BLaER1 (cell line): ENCODE data around the gene UCHL3.

Experiments
- H3K27ac ChIP-seq: shearing (Covaris generic); formaldehyde crosslinking; 2 replicates; pipeline ENCODE4 v1.8.1; 2022
- H3K27me3 ChIP-seq: shearing (Covaris generic); formaldehyde crosslinking; 2 replicates; pipeline ENCODE4 v1.8.1; 2022
- H3K36me3 ChIP-seq: shearing (Covaris generic); formaldehyde crosslinking; 2 replicates; pipeline ENCODE4 v1.8.1; 2022
- H3K4me1 ChIP-seq: shearing (Covaris generic); formaldehyde crosslinking; 2 replicates; pipeline ENCODE4 v1.8.1; 2022
- H3K4me2 ChIP-seq: shearing (Covaris generic); formaldehyde crosslinking; 2 replicates; pipeline ENCODE4 v1.8.1; 2022
- H3K4me3 ChIP-seq: shearing (Covaris generic); formaldehyde crosslinking; 2 replicates; pipeline ENCODE4 v1.8.1; 2022
- H3K9ac ChIP-seq: shearing (Covaris generic); formaldehyde crosslinking; 2 replicates; pipeline ENCODE4 v1.8.1; 2022
- H3K9me3 ChIP-seq: shearing (Covaris generic); formaldehyde crosslinking; 2 replicates; pipeline ENCODE4 v1.8.1; 2022
- H4K20me1 ChIP-seq: shearing (Covaris generic); formaldehyde crosslinking; 2 replicates; pipeline ENCODE4 v1.8.1; 2022
- Cebpa-rat ChIP-seq: shearing (Covaris generic); IDR thresholded peaks from 2 replicates; pipeline ENCODE4 v1.8.1; 2022

UCHL3 gene

DNA sequence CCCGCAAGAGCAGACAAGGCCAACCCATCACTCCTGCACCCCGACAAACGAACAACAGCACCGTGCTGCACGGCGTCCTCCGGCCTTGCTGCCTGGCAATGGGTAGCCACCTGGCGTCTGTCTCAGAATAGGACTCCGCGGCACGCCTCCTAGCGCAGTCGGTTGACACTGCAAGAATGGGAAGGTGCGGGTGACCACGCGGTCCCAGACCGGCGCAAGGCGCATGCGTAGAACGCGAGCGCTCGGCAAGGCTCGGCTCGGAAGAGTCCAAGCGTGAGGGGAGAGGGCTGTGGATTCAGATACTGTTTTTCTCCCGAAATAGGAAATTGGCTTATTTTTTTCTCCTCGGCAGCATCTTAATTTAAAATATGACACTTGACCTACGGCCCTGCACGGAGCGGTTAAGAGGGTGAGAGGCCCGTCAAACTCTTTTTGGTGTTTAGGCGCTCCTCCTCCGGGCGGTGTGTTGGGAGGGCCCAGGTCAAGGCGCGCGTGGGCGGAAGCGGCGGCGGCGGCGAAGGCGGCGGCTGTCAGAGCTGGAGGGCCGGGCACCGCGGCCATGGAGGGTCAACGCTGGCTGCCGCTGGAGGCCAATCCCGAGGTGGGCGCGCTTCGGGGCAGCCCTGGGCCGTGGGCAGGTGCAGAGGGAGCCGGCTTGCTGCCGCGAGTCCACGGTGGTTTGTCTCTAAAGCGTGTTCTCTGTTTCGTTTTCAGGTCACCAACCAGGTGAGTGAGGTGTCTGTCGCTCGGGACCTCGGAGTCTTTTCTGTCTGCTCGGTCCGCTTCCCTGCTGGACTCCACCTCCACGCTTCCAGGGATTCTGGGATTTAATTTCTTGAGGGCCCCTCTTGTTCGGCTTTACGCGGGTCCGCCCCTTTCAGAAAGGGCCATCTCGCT is at the start of gene UCHL3:
UCHL3 (plus strand) TSS at position 530 of the 897 bp plus-strand sequence; CDS start at position 560, 30 bp downstream.
- TF ChIP-seq Cebpa-rat, result no peak
- Histone ChIP-seq H3K9ac (peak within 1 kb of the TSS; percentile 97), H3K36me3 (peaks cover 12% of the 10 kb centered on the region)

GRCh38 chr13:75505327-75505726 is 44.3 kb upstream of the UCHL3 start:
- H3K27me3 ChIP-seq, result no peaks in the 10 kb centered on the region
- H3K4me1 ChIP-seq, result peaks cover 57% of the 10 kb centered on the region
- H3K9ac ChIP-seq, result no peak overlapping the region
- no peak for TF ChIP-seq Cebpa-rat
- H3K4me3 ChIP-seq, result no peak overlapping the region
- H3K9me3 ChIP-seq, result peaks cover 14% of the 10 kb centered on the region
- H4K20me1 ChIP-seq, result no peaks in the 10 kb centered on the region
- no peak overlapping the region for H3K27ac ChIP-seq
- peak overlapping the region; percentile 10; the same call in 1 of the 2 replicates for H3K4me2 ChIP-seq
- no peaks in the 10 kb centered on the region for H3K36me3 ChIP-seq

More for the DNA sequence above, at the start of gene UCHL3:
- peaks cover 10% of the 10 kb centered on the region; the same call in 1 of the 2 replicates for H4K20me1 ChIP-seq
- H3K27me3 ChIP-seq, result no peaks in the 10 kb centered on the region
- no peaks in the 10 kb centered on the region for H3K9me3 ChIP-seq
- H3K4me1 ChIP-seq, result peaks cover 19% of the 10 kb centered on the region
- H3K4me3 ChIP-seq, result peak within 1 kb of the TSS; percentile 92
- peak within 1 kb of the TSS; percentile 98 for H3K27ac ChIP-seq
- H3K4me2 ChIP-seq, result peak within 1 kb of the TSS; percentile 82

- Histone ChIP-seq H3K4me1 (peaks cover 63% of the 10 kb centered on the region), H3K9me3 (peaks cover 14% of the 10 kb centered on the region), H4K20me1 (no peaks in the 10 kb centered on the region), H3K4me2 (no peak overlapping the region), H3K27me3 (no peaks in the 10 kb centered on the region), H3K36me3 (no peaks in the 10 kb centered on the region), H3K9ac (no peak overlapping the region), H3K27ac (no peak overlapping the region), H3K4me3 (no peak overlapping the region)
- TF ChIP-seq Cebpa-rat, result no peak
Measured at GRCh38 chr13:75506018-75506417, 43.6 kb upstream of the UCHL3 start.

- H3K27ac ChIP-seq, result peak overlapping the region; percentile 64
- peaks cover 72% of the 10 kb centered on the region for H3K4me1 ChIP-seq
- peaks cover 14% of the 10 kb centered on the region for H3K9me3 ChIP-seq
- no peaks in the 10 kb centered on the region for H3K27me3 ChIP-seq
- peak; percentile 64 for TF ChIP-seq Cebpa-rat
- H4K20me1 ChIP-seq, result no peaks in the 10 kb centered on the region
- H3K4me2 ChIP-seq, result peak overlapping the region; percentile 67
- H3K4me3 ChIP-seq, result peak overlapping the region; percentile 23
- no peaks in the 10 kb centered on the region for H3K36me3 ChIP-seq
- no peak overlapping the region for H3K9ac ChIP-seq
Measured at GRCh38 chr13:75507027-75508001, 42.3 kb upstream of the UCHL3 start.

DNA sequence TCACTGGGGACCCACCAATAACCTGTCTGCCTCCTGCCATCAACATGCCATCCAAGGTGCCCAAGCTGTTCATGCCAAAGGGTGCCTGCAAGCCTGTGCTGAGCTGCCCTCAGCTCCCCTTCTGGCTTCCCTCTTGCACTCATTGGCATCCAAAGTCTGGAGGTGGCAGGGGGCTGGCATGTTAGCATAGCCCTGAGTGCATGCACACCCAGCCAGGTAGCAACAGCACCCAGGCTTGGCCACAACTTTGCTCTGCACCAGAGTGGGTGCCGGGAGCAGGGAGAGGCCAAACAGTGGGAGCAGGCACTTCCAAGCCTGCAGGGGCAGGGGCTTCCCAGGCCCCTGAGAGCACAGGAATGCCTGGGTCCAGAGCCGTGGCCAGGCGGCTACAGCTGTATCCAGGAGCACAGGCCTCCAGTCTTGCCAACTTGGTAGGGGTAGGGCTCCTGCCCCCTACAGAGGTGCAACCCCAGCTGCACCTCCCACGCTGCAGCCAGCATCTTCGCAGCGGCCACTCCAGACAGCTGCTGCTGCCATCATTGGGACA is 41.5 kb upstream of the UCHL3 start:
- Histone ChIP-seq H3K4me3 (peak overlapping the region; percentile 23), H3K27ac (peak overlapping the region; percentile 64; the same call in 1 of the 2 replicates), H3K9ac (no peak overlapping the region), H3K27me3 (no peaks in the 10 kb centered on the region), H3K36me3 (no peaks in the 10 kb centered on the region), H3K9me3 (peaks cover 15% of the 10 kb centered on the region), H3K4me1 (peaks cover 77% of the 10 kb centered on the region), H3K4me2 (peak overlapping the region; percentile 67), H4K20me1 (no peaks in the 10 kb centered on the region)
- TF ChIP-seq Cebpa-rat, result no peak

- Histone ChIP-seq H3K4me2 (peak overlapping the region; percentile 80), H3K9me3 (peaks cover 37% of the 10 kb centered on the region), H3K4me3 (no peak overlapping the region), H3K27ac (peak overlapping the region; percentile 68; the same call in 1 of the 2 replicates), H3K4me1 (peaks cover 91% of the 10 kb centered on the region), H3K9ac (0 out of 2 replicates have a peak overlapping the region, but pooled peaks have one; percentile 65), H3K36me3 (no peaks in the 10 kb centered on the region), H3K27me3 (no peaks in the 10 kb centered on the region), H4K20me1 (no peaks in the 10 kb centered on the region)
- TF ChIP-seq Cebpa-rat, result no peak
Measured at GRCh38 chr13:75511051-75511625, 38.5 kb upstream of the UCHL3 start.

GRCh38 chr13:75512253-75512652 is 37.3 kb upstream of the UCHL3 start:
- Histone ChIP-seq H3K36me3 (no peaks in the 10 kb centered on the region), H3K4me3 (peak overlapping the region; percentile 44; the same call in 1 of the 2 replicates), H3K27ac (peak overlapping the region; percentile 68), H4K20me1 (no peaks in the 10 kb centered on the region), H3K9ac (peak overlapping the region; percentile 65; the same call in 1 of the 2 replicates), H3K4me2 (peak overlapping the region; percentile 80), H3K27me3 (no peaks in the 10 kb centered on the region), H3K9me3 (peaks cover 46% of the 10 kb centered on the region), H3K4me1 (peaks cover 80% of the 10 kb centered on the region)
- TF ChIP-seq Cebpa-rat, result no peak

- H3K36me3 ChIP-seq, result no peaks in the 10 kb centered on the region
- H3K27ac ChIP-seq, result peak overlapping the region; percentile 68; the same call in 1 of the 2 replicates
- peaks cover 69% of the 10 kb centered on the region for H3K4me1 ChIP-seq
- peak overlapping the region; percentile 80 for H3K4me2 ChIP-seq
- H3K9ac ChIP-seq, result no peak overlapping the region
- peaks cover 51% of the 10 kb centered on the region for H3K9me3 ChIP-seq
- no peak overlapping the region for H3K4me3 ChIP-seq
- no peaks in the 10 kb centered on the region for H4K20me1 ChIP-seq
- no peaks in the 10 kb centered on the region for H3K27me3 ChIP-seq
- no peak for TF ChIP-seq Cebpa-rat
Measured at GRCh38 chr13:75513271-75513670, 36.3 kb upstream of the UCHL3 start.
